Liver (tissue), 3 donors: ENCODE results near the gene ATP2B3.

Source experiments
- ATF3 ChIP-seq: IDR thresholded peaks from 2 replicates; pipeline ENCODE4 v1.6.1; 2016; ENCODE audit warnings: antibody characterized with exemption
- CTCF ChIP-seq: fragments of 150-350 bp; IDR thresholded peaks from 2 replicates; pipeline ENCODE4 v1.5.1; 2017; ENCODE audit warnings: improper control_type of control experiment, low read depth, low read length; ENCODE audit not compliant: missing input control
- FOXA1 ChIP-seq: IDR thresholded peaks from 2 replicates; pipeline ENCODE4 v1.6.1; 2016; ENCODE audit warnings: antibody characterized with exemption
- GABPA ChIP-seq, 2 donors: IDR thresholded peaks in 1 of 2; conservative IDR thresholded peaks in 1 of 2; 2 replicates each; pipeline ENCODE4 v1.6.1; 2016; ENCODE audit warnings: antibody characterized with exemption in 2 of 2, mild to moderate bottlenecking in 1 of 2, moderate library complexity in 1 of 2
- HNF4A ChIP-seq, 2 donors: conservative IDR thresholded peaks; 2 replicates each; pipeline ENCODE4 v1.6.1; 2016; ENCODE audit warnings: antibody characterized with exemption in 2 of 2, mild to moderate bottlenecking in 2 of 2
- JUND ChIP-seq, 2 donors: IDR thresholded peaks; 2 replicates each; pipeline ENCODE4 v1.6.1; 2016; ENCODE audit warnings: antibody characterized with exemption in 2 of 2
- MAX ChIP-seq: IDR thresholded peaks from 2 replicates; pipeline ENCODE4 v1.6.1; 2016; ENCODE audit warnings: antibody characterized with exemption
- RAD21 ChIP-seq, 2 donors: IDR thresholded peaks; 2 replicates each; pipeline ENCODE4 v1.6.1; 2016; ENCODE audit warnings: antibody characterized with exemption in 2 of 2, mild to moderate bottlenecking in 2 of 2
- REST ChIP-seq: IDR thresholded peaks from 2 replicates; pipeline ENCODE4 v1.6.1; 2016; ENCODE audit warnings: antibody characterized with exemption, mild to moderate bottlenecking
- SP1 ChIP-seq: IDR thresholded peaks from 2 replicates; pipeline ENCODE4 v1.6.1; 2018; ENCODE audit warnings: antibody characterized with exemption, mild to moderate bottlenecking
- TAF1 ChIP-seq: conservative IDR thresholded peaks from 2 replicates; pipeline ENCODE4 v1.6.1; 2016; ENCODE audit warnings: antibody characterized with exemption, mild to moderate bottlenecking
- YY1 ChIP-seq: IDR thresholded peaks from 2 replicates; pipeline ENCODE4 v1.6.1; 2016; ENCODE audit warnings: antibody characterized with exemption, mild to moderate bottlenecking
- ZBTB33 ChIP-seq: IDR thresholded peaks from 2 replicates; pipeline ENCODE4 v1.6.1; 2016; ENCODE audit warnings: antibody characterized with exemption
- donor health status: healthy.
- donor health status: healthy.

GRCh38 chrX:153560000-153560399, 42.6 kb downstream of the ATP2B3 start:
- TF ChIP-seq CTCF (no peak), REST (no peak), TAF1 (no peak), SP1 (no peak), FOXA1 (no peak), MAX (no peak), RAD21 (IDR thresholded peaks at IDR 0.05) (no peak), JUND (IDR thresholded peaks at IDR 0.05) (no peak), YY1 (no peak), ZBTB33 (no peak), ATF3 (no peak), GABPA (IDR thresholded peaks at IDR 0.05 in 1 of 2, conservative IDR thresholded peaks at IDR 0.05 in 1 of 2) (no peak), HNF4A (conservative IDR thresholded peaks at IDR 0.05) (no peak)
